GM19468 (cell line): ENCODE results near the gene MED29.
A peak's percentile ranks its signal among the peaks of the same experiment; 100 is the strongest.

Experiments used
- ATAC-seq: cut with Tn5 transposase; IDR thresholded peaks from one replicate; pipeline ENCODE4 v1.9.1; 2021; ENCODE audit warnings: mild to moderate bottlenecking, moderate library complexity, moderate number of reproducible peaks; ENCODE audit not compliant: unreplicated experiment; ENCODE audit errors: extremely low read depth

Gene MED29

DNA sequence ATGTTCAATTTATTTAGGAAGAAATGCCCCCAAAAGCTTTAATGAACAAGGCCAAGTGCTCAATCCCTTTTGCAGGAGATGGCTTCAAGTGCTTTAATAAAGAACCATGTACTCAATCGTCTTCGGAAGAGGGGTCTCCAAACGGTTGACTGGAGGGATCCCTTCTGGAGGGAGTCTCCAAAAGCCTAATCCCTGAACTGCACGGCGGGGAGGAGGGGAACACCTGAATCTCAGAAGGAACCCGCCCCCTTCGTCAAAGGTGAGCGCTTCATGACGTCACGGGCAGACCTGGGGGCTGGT is 777 bp upstream of the MED29 start:
- no peak for ATAC-seq

DNA sequence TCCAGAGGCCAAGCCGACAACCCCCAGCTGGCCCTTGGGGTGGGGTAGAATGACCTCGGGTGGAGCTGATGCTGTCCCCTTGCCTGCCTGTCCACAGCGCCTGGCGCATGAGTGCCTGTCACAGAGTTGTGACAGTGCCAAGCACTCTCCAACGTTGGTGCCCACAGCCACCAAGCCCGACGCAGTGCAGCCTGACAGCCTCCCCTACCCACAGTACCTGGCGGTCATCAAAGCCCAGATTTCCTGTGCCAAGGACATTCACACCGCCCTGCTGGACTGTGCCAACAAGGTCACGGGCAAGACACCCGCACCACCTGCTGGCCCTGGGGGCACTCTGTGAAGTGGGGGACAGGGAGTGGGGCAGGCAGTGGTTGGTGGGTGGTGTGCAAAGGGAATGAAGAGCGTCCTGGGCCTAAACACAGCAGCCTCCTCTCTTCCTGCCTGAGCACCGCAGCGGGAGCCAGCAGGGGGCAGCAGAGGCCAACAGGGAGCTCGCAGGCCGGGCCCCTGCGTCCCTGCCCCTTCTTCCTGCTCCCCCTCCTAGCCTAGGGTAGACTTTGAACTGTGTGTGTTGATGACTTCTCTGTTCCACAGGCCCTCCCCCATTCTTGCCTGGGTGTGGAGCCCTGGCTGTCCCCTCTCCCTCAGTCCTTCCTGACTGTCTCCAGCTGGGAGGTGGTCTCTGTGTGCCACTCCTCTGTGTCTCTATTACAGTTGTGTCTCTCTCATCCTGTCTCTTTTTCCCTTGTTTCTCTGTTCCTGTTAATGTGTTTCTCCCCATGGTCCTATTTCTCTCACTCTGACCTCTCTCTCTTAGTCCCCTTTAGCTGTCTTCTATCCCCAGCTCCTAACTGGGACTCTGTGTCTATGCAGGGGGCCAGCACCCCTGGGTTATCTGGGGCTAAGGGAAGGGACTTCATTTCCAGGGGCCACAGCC is 6.5 kb downstream of the MED29 start:
- peak; percentile 30 for ATAC-seq

DNA sequence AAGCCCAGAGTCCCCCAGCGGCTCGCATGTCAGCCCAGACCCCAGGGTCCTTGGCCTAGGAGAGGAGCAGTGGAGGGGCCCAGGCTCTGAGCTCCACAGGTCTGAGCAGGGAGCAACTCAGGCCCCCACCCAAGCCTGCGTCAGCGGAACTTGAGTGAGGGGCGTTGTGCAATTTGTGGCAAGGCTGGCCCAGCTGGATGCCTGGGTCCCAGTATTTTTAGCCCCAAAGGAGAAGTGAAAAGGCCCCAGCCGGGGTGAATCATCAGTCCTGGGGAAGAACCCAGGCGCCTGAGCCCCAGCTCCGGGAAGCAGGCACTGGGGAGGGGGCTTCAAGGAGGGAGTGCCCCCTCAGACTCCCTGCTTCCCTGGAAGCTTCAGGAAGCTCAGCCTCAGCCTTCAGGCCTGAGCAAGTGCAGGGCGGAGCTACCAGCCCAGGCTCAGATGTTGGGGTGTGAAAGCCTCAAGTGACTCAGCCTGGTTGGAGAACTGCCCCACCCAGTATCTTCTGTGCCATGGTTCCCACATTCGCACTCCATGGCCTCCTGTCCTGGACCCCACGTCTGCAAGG is 7.2 kb downstream of the MED29 start:
- no peak for ATAC-seq

DNA sequence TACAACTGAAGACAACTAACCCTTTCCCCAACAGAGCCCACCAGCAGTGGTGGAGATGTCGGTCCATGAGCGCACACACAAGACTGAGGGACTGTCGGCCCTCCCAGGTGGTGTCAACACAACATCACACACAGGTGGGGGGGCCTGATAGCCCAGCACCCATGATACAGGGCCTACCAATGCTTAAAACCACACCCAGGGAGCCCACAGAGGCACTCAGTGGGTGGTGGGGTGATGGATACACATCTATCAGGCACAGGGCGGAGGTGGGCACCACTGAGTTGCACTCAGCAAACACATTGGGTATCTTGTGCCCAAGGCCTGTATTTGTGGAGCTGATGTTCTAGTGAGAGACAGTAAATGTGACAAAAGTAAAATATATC is 8.5 kb downstream of the MED29 start:
- no peak for ATAC-seq

DNA sequence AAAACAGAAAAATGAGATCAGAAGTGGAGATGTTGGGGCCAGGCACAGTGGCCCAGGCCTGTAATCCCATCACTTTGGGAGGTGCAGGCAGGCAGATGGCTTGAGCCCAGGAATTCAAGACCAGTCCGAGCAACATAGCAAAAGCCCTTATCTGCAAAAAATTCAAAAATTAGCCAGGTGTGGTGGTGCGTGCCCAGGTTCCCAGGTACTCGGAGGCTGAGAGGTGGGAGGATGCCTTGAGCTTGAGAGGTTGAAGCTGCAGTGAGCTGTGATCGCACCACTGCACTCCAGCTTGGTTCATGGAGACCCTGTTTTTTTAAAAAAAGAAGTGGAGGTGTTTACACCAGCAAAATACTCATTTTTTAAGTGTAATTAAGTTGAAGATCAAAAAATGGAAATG is 8.9 kb downstream of the MED29 start:
- ATAC-seq: no peak

DNA sequence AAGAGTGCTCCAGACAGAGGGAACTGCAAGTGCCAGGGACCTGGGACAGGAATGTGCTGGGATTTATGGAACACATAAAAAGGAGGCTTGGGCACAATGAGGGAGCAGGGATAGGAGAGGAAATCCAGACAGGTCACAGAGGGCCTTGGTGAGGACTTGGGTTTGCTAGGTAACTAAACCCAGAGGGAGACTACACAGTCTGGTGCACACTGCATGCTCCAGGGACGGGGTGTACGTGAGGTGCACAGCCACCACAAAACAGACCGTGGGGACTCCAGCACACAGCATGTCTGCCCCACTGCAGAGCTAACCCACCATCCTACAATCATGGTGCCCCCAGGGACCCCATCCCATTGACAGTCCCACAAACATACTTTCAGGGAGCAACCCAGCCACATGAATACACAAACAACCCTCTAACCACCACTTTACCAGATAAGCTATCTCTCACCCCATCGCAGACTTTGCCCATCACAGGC is 9.9 kb downstream of the MED29 start:
- no peak for ATAC-seq

DNA sequence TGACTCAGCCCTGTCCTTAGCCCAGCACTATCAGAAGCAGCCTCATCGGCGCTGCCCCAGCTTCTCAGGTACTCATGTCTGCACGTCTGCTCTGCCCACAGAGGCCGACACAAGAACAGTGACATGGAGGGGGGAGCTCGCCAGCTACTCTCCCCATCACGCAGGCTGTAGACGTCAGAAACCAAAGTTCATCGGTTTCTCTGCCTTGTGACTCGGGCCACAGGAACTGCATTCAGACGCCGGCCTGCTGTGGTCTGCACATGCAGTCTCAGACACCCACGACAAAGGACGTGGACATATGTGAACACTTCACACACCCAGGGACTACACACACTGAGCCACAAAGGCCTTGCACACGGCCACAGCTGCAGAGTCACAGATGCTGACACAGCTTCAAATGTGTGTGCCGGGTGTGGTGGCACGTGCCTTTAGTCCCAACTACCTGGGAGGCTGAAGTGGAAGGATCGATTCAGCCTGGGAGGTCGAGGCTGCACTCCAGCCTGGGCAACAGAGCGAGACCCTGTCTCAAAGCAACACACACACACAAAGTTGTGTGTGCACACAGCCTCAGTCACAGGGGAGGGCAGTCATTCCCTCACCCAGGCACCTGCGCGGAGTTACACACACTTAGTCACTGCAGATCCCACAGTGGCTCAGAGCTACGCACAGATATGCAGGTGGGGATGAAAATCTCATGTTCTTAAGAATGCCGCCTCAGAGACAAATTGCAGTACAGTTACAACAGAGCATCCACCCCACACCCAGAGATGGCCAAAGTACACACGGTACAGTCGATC is 10.6 kb downstream of the MED29 start:
- ATAC-seq: no peak

DNA sequence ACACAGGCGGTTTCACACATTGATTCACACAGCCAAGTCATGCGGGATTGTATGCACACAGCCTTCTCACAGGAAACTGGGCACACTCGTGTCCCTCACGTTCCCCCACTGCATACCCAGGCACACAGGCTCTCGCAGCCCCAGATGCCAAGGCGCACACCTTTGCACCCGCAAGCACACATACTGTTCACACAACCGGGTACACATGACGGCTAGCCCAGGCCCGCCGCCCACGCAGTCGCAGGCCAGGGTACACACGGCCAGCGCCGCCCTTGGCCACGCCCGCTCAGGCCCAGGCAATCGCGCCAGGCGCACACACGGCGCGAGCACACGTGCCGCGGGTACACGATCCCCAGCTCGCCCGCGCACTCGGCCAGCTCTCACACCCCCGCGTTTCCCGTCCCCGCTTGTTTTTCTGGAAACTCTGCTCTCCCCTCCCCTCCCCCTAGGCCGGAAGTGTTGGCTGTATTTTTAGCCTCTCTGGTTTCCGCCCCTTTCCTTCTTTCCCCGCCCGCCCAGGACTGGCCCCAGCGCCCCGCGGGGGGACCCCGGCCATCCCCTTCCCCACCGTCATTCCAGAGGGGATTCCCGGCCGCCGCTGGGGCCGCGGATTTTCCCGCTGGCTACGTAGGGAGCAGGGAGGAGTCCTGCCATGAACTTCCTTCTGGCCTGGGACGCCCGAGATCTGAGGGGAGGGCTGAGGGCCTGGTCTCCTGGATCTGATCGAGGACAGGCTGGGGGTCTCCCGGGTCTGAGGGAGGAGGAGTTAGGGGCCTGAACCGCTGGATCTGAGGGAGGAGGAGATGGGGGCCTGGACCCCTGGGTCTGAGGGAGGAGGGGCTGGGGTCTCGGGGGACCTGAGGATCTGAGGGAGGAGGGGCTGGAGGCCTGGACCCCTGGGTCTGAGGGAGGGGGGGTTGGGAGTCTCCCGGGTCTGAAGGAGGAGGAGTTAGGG is 11.4 kb downstream of the MED29 start:
- no peak for ATAC-seq

DNA sequence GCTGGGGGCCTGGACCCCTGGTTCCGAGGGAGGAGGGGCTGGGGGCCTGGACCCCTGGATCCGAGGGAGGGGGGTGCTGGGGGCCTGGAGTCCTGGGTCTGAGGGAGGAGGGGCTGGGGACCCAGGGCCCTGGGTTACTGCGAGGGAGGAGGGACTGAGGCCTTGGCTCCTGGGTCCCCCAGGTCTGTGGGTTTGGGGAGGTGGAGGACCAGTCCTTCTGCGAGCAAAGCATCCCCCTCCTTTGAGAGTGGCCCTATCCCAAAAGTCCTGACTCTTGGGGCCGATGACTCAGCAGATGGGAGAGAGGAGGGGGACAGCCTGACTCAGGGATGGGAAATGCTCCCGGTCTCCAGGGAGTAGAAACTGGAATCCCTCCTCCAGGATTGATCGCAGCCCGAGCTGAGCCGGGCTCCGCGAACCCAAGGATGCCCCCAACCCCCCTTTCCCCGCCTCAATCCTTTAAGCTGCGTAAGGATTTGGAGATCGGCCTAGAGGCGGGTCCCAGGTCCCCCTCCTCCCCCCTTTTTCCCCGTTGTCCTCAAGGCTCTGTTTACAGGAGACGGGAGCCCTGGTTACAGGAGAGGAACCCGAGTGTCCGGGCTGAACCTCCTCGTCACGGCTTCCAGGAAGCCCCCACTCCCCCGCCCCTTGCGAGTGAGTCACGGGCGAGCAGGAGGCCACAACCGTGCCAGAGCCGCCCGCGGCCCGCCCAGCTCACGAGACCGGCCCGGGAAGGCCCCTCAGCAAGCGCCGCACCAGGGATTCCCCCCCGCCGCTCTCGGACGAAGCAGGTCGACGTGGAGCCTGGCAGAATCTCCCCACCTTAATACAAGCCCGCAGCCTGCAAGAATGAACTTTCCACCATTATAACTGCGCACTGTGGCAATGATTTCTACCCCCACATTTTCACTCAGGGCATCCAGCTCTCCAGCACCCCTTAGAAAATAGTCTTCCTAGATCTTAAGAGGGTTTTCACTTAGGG is 12.4 kb downstream of the MED29 start:
- ATAC-seq: no peak

DNA sequence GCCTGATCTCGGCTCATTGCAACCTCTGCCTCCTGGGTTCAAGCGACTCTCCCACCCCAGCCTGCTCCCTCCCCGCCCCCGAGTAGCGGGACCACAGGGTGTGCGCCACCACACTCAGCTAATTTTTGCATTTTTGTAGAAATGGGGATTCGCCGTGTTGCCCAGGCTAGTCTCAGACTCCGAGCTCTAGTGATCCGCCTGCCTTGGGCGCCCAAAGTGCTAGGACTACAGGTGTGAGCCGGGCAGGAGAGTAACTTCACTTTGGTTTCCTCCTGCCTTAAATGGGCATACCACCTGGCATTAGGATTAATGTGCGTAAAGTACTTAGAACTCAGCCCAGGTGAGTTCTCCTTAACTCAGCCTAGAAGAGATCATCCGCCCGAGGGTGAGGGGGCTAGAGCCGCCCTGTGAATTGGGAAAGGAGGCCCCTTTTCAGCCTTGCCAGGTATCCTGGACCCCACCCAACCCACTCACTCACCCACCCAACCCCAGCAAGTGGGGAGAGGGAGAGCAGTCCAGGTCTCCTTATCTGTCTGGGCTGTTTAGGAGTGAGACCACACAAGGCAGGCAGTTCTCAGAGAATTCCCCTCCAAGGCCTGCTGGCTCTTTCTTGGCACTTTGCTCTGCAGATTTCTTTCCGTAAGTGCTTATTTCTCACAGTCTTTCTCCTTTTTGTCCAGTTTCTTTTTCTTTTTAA is 14.2 kb downstream of the MED29 start:
- ATAC-seq: no peak

DNA sequence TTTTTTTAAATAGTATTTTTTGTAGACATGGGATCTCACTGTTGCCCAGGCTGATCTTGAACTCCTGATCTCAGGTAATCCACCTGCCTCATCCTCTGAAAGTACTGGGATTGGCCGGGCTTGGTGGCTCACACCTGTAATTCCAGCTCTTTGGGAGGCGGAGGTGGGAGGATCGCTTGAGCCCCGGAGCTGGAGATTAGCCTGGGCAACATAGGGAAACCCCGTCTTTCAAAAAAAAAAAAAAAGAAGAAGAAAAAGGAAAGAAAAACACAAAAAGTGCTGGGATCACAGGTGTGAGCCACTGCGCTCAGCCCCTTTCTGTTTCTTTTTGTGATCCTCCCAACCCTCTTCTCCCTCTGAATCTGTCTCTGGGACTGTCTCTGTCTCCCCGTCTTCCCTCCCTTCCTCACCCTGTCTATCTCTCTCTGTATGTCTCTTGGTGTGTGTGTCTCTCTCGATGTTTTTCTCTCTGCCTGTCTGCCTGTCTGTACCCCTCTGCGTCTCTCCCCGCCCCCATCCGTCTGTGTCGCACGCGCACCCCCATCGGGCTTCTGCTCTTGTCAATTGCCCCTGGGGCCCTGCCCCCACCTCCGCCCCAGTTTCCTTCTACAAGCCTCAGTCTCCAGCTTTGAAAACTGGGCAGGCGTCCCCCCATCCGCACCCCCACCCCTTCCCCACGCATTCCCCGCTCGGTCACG is 14.9 kb downstream of the MED29 start:
- no peak for ATAC-seq

DNA sequence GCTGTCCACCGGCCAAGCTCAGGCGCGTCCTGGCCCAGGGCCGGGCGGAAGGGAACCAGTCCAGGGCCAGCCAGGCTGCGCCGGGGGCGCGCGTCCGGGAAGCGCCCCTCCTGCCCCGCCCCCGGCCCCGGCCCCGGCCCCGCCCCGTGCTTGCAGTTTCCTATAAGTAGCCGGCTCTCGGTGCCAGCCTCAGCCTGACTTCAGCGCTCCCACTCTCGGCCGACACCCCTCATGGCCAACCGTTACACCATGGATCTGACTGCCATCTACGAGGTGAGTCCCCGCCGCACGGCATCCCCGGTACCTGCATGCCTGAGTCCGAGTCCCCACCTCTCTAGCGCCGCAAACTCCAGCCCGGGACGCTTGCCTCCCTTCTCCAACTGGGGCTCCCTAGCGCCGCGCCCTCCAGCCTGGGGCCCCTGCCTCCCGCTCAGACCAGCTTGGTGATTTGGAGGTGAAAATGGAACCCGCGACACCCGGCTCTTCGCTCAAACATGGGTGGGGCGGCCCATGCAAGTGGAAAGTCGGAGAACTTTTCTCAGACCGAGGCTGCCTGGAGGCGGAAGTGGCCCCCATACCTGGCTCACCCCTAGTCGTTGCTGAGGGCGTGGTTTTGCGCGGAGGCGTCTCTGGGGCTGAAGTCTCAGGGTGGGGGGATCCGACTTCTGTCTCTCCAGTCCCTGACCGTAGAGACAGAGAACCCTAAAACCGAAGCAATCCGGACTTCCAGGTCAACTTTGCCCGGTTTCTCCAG is 15.7 kb downstream of the MED29 start, which contains the start of gene ZFP36:
ZFP36 (plus strand) TSS at position 192 of the 754 bp plus-strand sequence; CDS start at position 250, 58 bp downstream.
- peak; percentile 7 for ATAC-seq

DNA sequence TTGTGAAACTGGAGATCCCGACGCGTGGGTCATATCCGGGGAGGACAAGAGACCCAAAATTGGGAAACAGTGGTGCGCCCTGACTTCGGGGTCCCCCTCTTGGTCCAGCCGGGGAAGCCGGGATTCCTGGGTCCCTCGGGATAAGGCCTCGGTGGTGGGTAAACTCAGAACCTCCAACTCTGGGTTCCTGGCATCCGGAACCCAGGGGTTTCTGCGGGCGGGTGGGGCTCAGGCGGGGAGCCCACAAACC is 16.2 kb downstream of the MED29 start:
- no peak for ATAC-seq

DNA sequence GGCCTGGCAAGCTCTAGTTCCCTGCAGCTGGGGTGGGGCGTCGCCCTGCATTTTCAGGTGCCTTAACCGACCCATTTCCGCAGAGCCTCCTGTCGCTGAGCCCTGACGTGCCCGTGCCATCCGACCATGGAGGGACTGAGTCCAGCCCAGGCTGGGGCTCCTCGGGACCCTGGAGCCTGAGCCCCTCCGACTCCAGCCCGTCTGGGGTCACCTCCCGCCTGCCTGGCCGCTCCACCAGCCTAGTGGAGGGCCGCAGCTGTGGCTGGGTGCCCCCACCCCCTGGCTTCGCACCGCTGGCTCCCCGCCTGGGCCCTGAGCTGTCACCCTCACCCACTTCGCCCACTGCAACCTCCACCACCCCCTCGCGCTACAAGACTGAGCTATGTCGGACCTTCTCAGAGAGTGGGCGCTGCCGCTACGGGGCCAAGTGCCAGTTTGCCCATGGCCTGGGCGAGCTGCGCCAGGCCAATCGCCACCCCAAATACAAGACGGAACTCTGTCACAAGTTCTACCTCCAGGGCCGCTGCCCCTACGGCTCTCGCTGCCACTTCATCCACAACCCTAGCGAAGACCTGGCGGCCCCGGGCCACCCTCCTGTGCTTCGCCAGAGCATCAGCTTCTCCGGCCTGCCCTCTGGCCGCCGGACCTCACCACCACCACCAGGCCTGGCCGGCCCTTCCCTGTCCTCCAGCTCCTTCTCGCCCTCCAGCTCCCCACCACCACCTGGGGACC is 16.6 kb downstream of the MED29 start:
- ATAC-seq: no peak

DNA sequence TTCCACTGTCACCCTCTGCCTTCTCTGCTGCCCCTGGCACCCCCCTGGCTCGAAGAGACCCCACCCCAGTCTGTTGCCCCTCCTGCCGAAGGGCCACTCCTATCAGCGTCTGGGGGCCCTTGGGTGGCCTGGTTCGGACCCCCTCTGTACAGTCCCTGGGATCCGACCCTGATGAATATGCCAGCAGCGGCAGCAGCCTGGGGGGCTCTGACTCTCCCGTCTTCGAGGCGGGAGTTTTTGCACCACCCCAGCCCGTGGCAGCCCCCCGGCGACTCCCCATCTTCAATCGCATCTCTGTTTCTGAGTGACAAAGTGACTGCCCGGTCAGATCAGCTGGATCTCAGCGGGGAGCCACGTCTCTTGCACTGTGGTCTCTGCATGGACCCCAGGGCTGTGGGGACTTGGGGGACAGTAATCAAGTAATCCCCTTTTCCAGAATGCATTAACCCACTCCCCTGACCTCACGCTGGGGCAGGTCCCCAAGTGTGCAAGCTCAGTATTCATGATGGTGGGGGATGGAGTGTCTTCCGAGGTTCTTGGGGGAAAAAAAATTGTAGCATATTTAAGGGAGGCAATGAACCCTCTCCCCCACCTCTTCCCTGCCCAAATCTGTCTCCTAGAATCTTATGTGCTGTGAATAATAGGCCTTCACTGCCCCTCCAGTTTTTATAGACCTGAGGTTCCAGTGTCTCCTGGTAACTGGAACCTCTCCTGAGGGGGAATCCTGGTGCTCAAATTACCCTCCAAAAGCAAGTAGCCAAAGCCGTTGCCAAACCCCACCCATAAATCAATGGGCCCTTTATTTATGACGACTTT is 17.4 kb downstream of the MED29 start:
- ATAC-seq: no peak
